Progenitor cell of endocrine pancreas (in vitro differentiated cells): ENCODE data around the gene TRAF7. TPM values are rescaled to one million over a fixed set of nuclear protein-coding genes. Genes with fewer than 3 reads are reported as not detected.

ENCODE experiments used
- DNase-seq: peaks from one replicate; pipeline ENCODE4 v3.0.0; 2021; ENCODE audit warnings: low spot score; ENCODE audit not compliant: unreplicated experiment
- H3K27ac Mint-ChIP-seq: 2 replicates; pipeline ENCODE4 v1.8.0; 2021; ENCODE audit warnings: mild to moderate bottlenecking, moderate library complexity, mixed read lengths
- H3K27me3 Mint-ChIP-seq: 2 replicates; pipeline ENCODE4 v1.8.0; 2021; ENCODE audit warnings: mixed read lengths
- H3K36me3 Mint-ChIP-seq: 2 replicates; pipeline ENCODE4 v1.8.0; 2022; ENCODE audit warnings: mixed read lengths; ENCODE audit not compliant: insufficient read depth
- H3K4me1 Mint-ChIP-seq: 2 replicates; pipeline ENCODE4 v1.8.0; 2021; ENCODE audit warnings: low read depth, mixed read lengths
- H3K4me3 Mint-ChIP-seq: 2 replicates; pipeline ENCODE4 v1.8.0; 2021; ENCODE audit warnings: low read depth, mild to moderate bottlenecking, moderate library complexity, mixed read lengths
- H3K9me3 Mint-ChIP-seq: 2 replicates; pipeline ENCODE4 v1.8.0; 2021; ENCODE audit warnings: low read depth, mixed read lengths
- CTCF ChIP-seq: fragments of 200-600 bp; sonication (generic); IDR thresholded peaks from one replicate; pipeline ENCODE4 v1.5.0; 2021; ENCODE audit warnings: antibody characterized with exemption, mild to moderate bottlenecking; ENCODE audit not compliant: unreplicated experiment
- total RNA-seq: library from RNA; stranded (reverse); gene quantifications from 2 replicates; pipeline ENCODE4 v1.2.1, GENCODE V29; 2021

TRAF7 gene
- total RNA-seq, 1 donor from 2014 or later, result 85.2 TPM

- no peaks in the 10 kb centered on the region for H3K9me3 Mint-ChIP-seq
- H3K27ac Mint-ChIP-seq, result no peak overlapping the region
- H3K4me1 Mint-ChIP-seq, result no peaks in the 10 kb centered on the region
- DNase-seq, result no peak
- no peaks in the 10 kb centered on the region for H3K27me3 Mint-ChIP-seq
- H3K4me3 Mint-ChIP-seq, result no peak overlapping the region
- no peak for TF ChIP-seq CTCF
- no peaks in the 10 kb centered on the region for H3K36me3 Mint-ChIP-seq
Observed at GRCh38 chr16:2188395-2188794, 32.8 kb downstream of the TRAF7 start.

GRCh38 chr16:2189252-2189893 is 33.8 kb downstream of the TRAF7 start:
- no peak overlapping the region for H3K4me3 Mint-ChIP-seq
- TF ChIP-seq CTCF, result no peak
- DNase-seq, result no peak
- H3K27ac Mint-ChIP-seq, result no peak overlapping the region
- H3K4me1 Mint-ChIP-seq, result no peaks in the 10 kb centered on the region
- H3K27me3 Mint-ChIP-seq, result no peaks in the 10 kb centered on the region
- no peaks in the 10 kb centered on the region for H3K9me3 Mint-ChIP-seq
- no peaks in the 10 kb centered on the region for H3K36me3 Mint-ChIP-seq

GRCh38 chr16:2190002-2190658 is 34.5 kb downstream of the TRAF7 start:
- no peak overlapping the region for H3K27ac Mint-ChIP-seq
- no peaks in the 10 kb centered on the region for H3K9me3 Mint-ChIP-seq
- no peak for TF ChIP-seq CTCF
- H3K4me3 Mint-ChIP-seq, result no peak overlapping the region
- H3K27me3 Mint-ChIP-seq, result peaks cover 4% of the 10 kb centered on the region
- H3K4me1 Mint-ChIP-seq, result peaks cover 3% of the 10 kb centered on the region
- no peak for DNase-seq
- no peaks in the 10 kb centered on the region for H3K36me3 Mint-ChIP-seq

GRCh38 chr16:2190659-2191445 is 35.3 kb downstream of the TRAF7 start:
- no peaks in the 10 kb centered on the region for H3K9me3 Mint-ChIP-seq
- H3K4me3 Mint-ChIP-seq, result no peak overlapping the region
- peaks cover 4% of the 10 kb centered on the region for H3K27me3 Mint-ChIP-seq
- DNase-seq, result no peak
- no peaks in the 10 kb centered on the region for H3K36me3 Mint-ChIP-seq
- H3K27ac Mint-ChIP-seq, result no peak overlapping the region
- TF ChIP-seq CTCF, result no peak
- peaks cover 3% of the 10 kb centered on the region for H3K4me1 Mint-ChIP-seq

- Mint-ChIP-seq H3K27ac (no peak overlapping the region), H3K4me1 (peaks cover 3% of the 10 kb centered on the region), H3K27me3 (peaks cover 4% of the 10 kb centered on the region), H3K4me3 (no peak overlapping the region), H3K9me3 (no peaks in the 10 kb centered on the region), H3K36me3 (no peaks in the 10 kb centered on the region)
- no peak for DNase-seq
- TF ChIP-seq CTCF, result no peak
Observed at GRCh38 chr16:2191446-2191706, 35.8 kb downstream of the TRAF7 start.
